Nephron (organoid): Measurements from ENCODE around the gene METTL13.

Experiments
- H3K27ac Mint-ChIP-seq, 3 experiments: 2 replicates each; pipeline ENCODE4 v1.8.0; 2020; ENCODE audit warnings: mixed read lengths in 3 of 3, mild to moderate bottlenecking in 2 of 3, moderate library complexity in 1 of 3
- H3K27me3 Mint-ChIP-seq: 2 replicates; pipeline ENCODE4 v1.8.0; 2021; ENCODE audit warnings: low read depth, mild to moderate bottlenecking, moderate library complexity, mixed read lengths
- H3K36me3 Mint-ChIP-seq: 2 replicates; pipeline ENCODE4 v1.8.0; 2020; ENCODE audit warnings: low read depth, mixed read lengths
- H3K4me1 Mint-ChIP-seq: 2 replicates; pipeline ENCODE4 v1.8.0; 2020; ENCODE audit warnings: mixed read lengths
- H3K4me3 Mint-ChIP-seq, 3 experiments: 2 replicates each; pipeline ENCODE4 v1.8.0; 2020; ENCODE audit warnings: mild to moderate bottlenecking in 3 of 3, mixed read lengths in 3 of 3, moderate library complexity in 2 of 3
- H3K9me3 Mint-ChIP-seq: 2 replicates; pipeline ENCODE4 v1.8.0; 2020; ENCODE audit warnings: mixed read lengths
- CTCF ChIP-seq, 3 experiments: fragments of 200-600 bp; sonication (generic); IDR thresholded peaks; one replicate each; pipeline ENCODE4 v1.5.0; 2021; ENCODE audit warnings: antibody characterized with exemption in 3 of 3; ENCODE audit not compliant: unreplicated experiment in 3 of 3

The METTL13 gene

DNA sequence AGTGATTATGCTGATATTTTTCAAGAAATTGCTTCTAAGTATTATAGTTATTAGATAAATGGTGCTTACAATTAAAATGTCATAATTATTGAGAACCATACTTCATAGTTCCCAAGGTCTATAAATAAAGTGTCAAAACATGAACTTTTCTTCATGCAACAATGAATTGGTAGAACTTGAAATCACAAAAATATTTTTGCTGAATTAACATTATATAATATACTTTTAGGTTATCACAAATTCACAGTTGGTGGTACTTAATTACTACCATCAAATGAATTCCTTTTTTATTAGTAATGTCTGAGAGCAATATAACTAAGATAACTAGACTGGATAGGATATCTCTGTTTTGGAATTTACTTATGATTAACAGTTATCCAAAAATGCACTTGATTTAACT lies 64.5 kb downstream of the METTL13 start:
- TF ChIP-seq CTCF (IDR thresholded peaks at IDR 0.05; ENCODE audit: unreplicated experiment in 3 of 3): no peak
- no peaks in the 10 kb centered on the region for H3K9me3 Mint-ChIP-seq
- no peaks in the 10 kb centered on the region for H3K36me3 Mint-ChIP-seq
- no peak overlapping the region for H3K27ac Mint-ChIP-seq
- no peak overlapping the region for H3K4me3 Mint-ChIP-seq
- peaks cover 27% of the 10 kb centered on the region for H3K27me3 Mint-ChIP-seq
- peaks cover 12% of the 10 kb centered on the region for H3K4me1 Mint-ChIP-seq
